CD4-positive, alpha-beta T cell treated with Interleukin-6 for 4 hours (primary cell): ENCODE results near the gene SPRR4.

Source experiments
- DNase-seq: peaks from one replicate; pipeline ENCODE4 v3.0.0-alpha.2; 2020; ENCODE audit warnings: mixed read lengths

SPRR4 gene, protein sequence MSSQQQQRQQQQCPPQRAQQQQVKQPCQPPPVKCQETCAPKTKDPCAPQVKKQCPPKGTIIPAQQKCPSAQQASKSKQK

DNA sequence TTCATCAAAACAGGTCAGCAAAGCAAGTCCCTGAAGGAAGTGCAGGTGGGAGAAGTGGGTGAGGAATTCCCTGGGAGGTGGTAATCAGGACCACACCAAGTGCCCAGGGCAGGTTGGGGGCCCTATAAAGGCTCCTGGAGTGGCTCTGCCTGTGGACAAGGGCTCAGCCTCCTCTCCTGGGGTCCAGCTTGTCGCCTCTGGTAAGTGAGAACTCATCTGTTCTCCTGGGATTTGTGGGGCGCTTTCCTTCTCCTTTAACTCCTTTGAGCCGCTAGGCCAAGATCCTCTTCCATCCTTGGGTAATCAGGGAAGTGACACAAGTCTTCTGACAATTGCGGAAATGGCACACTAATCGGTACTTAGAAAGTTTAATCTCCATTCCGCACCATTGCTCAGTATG is at the start of gene SPRR4:
Gene SPRR4 (plus strand): TSS at position 154 of the 400 bp plus-strand sequence. CDS start 1,243 bp downstream, outside the sequence.
- DNase-seq: no peak

DNA sequence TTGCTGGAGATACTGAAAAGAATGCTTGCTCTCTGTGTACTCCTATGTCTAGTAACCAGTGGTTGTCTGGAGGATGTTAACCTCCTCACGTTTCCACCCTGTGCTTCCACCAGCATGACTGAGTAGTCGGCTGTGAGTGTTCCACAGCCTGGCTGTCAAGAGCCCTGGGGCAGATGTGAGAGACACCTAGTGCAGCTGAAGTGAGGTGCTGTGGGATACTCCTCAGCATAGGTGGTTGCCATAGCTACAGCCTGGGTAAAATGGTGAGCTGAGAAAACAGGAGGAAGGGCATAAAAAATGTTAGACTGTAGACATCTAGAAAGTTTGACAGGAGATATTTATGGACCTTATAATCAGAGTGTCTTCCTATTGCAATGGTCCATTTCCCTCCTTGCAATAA is 46.3 kb upstream of the SPRR4 start:
- no peak for DNase-seq

DNA sequence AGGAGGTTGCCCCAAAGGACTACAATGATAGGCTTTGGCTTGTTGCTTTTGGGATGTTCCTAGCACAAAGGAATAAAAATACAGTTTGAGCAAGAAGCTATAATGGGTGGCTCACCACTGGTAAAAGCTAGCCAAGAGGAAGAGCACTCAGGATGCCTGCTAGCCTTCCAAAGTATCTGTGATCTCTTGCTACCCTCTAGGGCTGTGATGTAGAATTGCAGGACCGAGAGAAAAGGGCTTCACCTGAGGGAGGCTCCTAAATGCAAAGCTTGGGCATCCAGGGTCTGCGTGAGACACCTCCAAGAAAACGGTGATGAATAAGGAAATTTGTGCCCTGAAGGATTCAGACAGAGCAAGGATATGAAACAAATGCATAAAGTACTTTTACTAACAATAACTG is 44.4 kb upstream of the SPRR4 start:
- no peak for DNase-seq

DNA sequence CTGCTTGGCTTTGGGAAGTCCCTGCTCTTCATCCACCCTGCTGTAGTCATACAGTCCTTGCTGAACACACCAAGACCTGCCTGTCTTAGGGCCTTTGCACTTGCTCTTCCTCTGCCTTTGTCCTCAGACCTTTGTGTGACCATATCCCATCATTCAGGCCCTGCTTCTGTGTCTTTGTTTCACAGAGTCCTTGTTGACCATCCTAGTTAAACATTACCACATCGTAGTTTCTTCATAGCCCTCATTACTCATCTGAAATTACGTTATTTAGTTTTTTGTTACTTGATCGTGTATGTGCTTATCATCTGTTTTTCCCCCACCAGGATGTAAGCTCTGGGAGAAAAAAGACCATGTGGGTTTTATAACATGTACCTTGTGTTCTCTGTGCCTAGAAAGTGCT is 41.8 kb upstream of the SPRR4 start:
- DNase-seq: no peak

DNA sequence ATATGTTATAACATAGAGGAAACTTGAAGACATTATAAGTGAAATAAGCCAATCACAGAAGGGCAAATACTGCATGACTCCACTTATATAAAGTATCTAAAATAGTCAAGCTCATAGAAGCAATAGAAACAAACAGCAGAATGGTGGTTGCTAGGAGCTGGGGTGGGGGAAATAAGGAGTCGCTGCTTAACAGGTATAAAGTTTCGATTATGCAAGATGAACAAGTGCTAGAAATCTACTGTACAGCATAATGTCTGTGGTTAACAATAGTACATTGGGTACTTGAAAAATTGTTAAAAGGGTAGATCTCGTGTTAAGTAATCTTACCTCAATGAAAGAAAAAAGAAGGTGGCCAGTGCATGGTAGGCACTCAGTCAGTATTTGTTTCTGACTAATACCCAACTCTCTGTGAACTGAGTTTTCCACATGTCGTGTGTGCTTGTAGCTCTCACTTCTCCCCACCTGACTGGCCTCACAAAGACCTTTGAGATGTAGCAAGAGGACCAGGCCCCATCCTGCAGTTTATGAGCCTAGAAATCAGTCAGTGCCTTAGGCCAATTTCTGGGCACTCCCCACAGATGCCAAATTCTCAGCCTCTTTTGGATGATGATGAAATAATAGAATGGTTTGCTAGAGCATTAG is 38.2 kb upstream of the SPRR4 start:
- no peak for DNase-seq

DNA sequence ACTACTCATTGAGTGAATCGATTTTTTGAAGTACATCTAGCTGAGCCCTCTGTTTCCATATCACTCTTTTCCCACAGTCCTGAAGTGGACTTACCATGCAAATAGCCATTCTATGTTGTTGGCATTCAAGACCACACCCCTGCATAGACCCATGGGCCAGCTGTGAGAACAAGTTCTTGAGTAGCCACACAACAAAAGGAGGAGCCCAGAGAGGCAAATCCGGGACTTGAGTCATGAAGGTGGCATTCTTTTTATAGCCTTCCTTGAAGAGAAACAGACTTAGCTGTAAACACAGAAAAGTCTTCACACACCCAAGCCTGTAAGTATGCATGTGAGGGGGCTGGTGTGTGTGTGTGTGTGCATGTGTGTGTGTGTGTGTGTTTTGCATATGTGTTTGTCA is 37.3 kb upstream of the SPRR4 start:
- no peak for DNase-seq

DNA sequence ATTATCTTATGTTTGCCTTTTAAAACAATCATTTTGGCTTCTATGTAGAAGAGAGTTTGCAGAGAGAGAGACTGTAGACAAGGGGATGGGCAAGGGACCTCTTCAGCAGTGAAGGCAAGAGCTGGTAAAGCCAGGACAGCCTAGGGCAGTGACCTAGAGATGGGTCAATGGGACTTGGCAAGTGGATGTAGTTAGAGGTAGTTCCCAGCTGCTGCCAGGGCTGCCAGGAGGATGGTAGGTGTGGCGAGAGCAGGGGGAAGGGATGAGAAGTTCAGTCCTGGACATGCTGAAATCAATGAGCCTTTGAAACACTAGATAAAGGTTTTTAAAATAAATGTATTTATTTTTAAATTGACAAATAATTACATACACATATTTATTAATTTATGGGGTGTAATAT is 29.8 kb upstream of the SPRR4 start:
- DNase-seq: no peak

DNA sequence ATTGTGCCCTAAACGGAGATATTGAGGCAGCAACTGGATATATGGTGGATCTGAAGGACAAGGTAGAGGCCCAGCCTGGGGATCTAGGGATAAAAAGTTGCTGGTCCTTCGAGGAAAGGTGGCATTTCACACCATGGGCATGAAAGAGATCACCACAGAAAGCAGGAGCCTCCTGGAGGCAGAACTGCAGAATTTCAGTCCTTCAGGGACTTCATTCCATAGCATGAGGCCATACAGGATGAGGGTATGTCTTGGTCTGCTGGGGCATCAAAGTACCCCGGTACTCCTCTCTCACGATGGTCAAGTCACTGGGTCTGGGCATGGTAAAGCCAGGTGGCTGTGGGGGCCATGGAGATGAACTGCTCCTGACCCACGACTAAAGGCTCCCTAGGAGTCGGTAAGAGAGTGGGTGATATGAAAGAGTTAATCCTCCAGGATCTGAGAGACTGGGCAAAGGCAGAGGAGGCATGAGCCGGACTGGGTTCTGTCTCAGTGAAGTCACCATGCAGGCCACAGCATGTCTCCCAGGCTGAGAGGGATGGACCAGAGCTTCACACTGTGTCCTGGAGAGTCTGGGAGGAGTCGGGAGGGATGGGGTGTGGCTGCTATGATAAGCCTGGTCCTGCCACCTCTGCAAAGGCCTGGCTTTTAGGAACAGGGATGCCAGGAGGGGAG is 29.3 kb upstream of the SPRR4 start:
- DNase-seq: no peak

DNA sequence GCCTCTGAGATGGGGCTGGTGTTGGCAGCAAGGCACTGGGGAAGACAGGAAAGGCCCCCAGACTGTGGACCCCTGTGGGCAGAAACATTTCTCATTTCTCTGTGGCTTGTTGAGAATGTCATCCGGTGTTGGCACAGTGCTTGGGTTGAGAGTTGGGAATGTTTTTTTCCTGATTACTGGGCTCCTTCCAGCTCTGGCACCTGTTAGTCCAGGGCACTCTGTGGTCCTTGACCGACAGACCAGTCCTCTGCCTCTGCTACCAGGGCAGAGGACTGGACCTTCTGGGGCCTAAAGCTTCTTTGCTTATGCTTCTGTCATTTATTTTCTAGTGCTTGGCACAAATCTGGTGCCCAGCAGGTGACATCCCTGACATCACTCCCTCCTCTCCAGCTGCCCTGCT is 28.3 kb upstream of the SPRR4 start:
- no peak for DNase-seq

DNA sequence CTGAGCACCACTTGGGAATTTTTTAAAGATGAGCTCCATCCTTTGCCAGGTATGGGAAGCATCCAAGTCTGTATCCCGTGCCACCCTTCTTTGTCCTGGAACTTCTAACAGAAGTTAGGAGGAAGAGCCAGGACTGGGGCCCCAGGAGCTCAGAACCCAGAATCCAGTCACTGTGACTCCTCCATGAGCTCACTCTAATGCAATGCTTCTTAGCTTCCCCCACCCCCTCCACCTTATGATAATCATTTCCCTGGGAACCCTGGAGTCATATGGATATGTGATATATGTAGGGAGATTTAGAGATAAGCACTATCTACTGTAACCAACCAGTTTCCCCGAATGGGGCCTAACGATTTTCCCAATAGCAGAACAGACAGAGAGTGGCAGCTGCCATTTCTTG is 24.2 kb upstream of the SPRR4 start:
- no peak for DNase-seq

DNA sequence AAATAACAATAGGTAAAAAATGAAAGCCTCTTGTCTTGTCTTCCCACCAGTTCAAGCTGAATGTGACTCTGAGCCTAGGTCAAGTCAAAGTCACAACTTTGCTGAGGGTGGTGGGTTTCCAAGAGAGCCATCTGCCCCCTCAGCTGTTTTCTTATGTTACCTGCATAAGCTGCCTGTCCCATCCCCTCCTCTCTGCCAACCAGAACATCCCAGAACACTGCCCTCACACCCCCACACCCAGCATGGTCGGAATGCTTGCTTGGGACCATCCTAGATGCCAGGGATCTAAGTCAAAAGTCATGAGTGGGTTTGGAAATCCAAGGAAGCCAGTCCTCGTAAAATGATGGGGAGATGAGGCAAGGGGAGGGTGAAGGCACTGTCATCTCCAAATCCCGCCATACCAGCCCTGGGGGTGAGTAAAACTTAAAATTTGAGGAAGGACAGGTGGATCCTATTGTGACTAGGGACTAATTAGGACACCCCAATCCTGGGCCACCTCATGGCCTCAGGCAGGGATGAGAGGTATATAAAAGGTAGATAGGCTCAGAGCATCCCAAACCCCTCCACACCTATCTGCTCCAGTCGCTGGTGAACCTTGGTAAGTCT is 23.7 kb upstream of the SPRR4 start, which contains the start of gene SPRR5:
Gene SPRR5 (plus strand): TSS at position 556 of the 606 bp plus-strand sequence. CDS start 1,349 bp downstream, outside the sequence.
- no peak for DNase-seq

DNA sequence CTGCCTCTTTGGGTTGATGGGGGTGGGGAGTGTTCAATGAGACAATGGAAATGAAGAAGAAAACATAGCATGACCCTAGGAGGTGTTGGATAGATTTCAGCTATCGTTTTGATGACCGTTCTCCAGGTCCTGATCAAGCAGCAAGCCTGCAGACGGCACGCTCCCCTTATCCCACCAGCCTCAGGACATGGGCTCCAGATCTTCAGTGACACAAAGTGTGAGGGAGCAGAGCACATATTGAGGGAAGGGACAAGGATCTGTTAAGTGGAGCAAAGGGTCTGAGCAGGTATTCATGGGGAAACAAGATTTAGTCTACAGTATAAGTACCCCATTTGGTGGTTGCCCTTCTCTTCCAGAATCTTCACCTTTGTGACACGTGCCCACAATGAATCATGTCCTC is 18.7 kb upstream of the SPRR4 start:
- no peak for DNase-seq

DNA sequence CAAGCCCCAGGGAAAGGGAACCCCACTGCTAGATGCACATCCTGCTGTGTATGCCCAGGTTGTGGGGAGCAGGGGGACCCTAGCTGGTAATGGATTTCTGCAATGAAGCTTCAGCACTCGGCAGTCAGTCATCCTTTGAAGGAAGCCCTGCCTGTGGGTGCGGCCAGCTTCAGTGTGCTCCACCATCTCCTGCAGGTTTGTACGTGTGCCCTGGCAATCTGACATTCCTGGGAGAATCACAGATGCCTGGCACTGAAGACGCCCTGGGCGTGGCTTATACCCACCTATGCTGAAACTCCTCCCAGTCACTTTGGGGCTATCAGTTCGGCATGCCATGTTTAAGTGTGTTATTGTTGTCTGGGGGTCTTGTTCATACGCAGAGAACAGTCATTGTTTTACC is 16.7 kb upstream of the SPRR4 start:
- DNase-seq: no peak

DNA sequence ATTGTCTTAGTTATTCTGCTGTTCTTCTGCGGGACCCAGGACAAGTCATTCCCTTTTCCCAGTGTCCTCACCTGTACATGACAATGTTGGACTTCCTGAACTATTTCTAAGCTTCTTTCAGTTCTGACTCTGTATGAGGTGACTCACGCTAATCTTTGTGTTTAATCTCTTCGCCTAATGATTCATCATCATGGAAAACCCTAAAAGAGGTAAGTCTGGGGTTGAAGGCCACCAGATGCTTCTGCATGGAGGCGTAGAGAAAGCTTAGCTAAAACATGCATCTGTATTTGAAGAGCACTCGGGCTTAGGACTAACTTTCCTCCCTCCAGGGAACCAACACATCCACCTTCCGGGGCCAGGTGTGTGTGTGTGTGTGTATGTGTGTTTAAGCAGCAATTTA is 16.0 kb upstream of the SPRR4 start:
- DNase-seq: no peak

DNA sequence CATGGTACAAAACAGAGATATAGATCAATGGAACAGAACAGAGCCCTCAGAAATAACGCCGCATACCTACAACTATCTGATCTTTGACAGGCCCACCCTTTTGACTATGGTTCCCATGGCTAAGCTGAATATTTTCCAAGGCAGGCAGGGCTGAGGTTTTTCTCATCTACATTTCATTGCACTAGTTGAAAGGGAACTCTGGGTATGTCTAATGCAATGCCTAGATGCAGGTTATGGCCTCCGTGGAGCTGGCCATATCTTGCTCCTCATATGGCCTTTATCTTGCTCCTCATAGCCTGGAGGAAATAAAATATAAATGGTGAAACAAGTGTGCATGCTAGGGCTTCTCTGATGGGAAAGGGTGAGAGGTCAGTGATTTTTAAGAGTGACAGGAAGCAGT is 12.9 kb upstream of the SPRR4 start:
- no peak for DNase-seq

DNA sequence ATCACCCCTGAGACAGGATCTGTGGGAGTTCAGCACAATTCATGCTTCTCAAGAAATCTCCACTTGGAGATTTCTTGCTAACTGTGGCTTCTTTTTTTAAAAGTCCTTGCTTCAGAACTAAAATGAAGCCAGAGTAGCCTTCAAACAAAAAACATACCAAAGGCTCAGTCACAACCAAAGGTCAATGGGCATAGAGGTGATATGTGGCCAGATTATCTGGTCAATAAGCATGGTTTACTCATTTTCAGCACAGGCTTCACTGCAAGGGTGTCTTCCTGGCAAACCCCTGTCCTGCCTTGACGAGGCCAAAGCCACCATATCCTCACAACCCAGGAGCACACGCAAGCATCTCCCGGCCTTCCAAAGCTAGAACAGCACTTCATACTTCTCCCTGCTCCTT is 11.2 kb upstream of the SPRR4 start:
- DNase-seq: no peak

DNA sequence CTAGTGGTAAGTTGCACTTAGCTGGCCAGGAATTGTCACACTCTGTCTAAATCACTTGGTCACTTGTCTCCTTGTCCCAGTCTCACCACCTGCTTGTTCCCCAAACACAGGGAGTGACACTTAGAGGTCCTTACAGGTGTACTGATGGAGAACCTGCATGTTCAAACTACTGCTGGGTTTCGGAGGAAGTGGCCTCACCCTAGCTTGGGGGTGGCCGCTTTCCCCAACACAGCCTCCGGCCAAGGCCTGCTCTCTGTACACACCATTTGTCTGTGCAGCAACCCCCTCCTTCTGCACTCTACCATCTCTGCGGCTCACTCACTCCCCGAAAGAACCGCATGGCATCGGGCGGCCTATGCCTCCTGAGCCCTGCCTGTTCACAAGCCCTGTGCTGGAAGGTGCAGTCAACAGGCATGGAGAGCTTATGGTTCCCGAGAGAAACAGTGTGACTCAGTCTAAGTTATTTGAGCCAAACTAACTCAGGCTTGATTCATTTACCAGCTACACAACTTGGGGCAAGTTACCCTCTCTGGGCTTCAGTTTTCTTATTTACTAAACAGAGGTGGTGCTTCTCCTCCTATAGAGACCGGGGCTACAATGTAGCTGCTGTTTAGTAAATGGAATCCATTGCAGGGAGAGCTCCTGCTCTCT is 10.5 kb upstream of the SPRR4 start:
- no peak for DNase-seq

DNA sequence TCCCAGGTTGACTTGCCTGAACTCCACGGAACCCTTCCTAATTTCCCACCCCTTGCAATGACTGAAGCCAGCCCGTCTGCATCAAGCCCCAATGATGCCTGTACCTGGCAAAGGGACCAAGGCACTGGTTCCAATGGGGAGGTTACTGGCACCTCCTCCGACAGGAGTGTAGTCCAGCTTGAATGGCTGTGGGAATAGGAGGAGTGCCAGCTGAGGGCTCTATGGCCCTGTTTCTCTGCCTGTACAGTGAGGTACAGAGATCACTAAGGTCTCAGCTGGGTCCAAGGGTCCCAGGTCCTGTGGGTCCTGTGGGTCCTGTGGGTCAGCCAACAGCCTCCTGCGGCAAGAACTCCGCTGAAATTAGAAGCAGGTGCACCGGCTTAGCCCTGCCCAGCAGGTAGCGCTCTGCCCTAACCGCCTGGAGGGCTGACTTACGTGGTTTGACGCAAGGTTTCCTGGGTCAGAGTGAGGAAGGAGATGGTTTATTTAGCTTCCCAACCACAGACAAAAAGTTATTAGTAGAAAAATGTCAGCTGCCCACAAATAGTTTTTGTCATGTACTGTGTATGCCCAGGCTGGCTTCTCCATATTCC is 9.9 kb upstream of the SPRR4 start:
- DNase-seq: no peak

DNA sequence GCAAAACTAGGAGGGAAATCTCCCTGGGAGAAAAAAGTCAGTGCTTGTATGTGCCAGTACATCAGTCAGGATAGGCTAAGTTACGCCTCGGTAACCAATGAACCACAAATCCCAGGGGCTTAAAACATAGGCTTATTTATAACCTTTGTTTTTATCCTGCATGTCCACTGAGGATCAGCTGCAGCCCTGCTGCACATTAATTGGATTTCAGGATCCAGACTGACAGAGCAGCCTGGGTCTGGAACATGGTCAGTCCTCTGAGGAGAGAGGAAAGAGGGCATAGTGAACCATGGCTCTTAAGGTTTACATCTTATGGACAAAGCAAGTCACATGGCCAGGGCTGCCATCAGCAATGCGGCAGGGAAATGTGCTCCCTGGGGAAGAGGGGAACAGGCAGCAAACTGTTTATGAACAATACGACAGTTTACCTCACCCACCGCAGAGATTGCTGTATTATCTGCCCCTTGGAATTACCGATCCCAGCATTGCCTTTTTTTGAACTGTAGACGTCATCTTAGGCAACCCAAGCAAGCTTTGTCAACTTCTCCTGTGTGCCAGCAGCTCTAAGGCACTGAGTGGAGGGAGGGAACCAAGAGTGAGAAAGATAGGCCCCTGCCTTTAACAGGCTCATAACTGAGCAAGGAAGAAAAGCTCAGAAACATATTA is 9.1 kb upstream of the SPRR4 start:
- DNase-seq: no peak

DNA sequence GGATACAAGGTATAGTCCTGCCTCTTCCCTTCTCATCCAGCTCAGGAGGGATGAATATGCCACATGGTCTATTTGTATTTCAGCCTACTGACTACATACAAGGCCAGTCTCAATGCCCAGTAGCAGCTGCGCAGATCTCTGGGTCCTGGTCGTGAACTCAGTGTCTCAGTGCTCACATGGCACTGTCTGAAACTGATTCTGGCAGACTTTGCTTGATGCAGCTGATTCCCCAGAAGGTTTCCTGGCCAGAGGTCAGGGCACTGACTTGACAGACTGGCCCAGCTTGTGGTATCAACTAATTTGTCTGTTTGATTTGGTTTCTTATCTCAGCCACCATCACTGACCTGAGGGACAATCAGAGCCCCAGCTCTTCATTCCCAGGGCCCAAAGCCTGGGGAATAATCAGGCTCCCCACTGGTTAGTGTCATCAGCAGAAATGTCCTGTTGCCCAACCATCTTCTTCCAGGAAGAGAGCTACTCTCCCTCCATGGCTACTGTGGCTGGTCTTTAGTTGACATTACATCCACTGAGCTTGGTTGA is 7.5 kb upstream of the SPRR4 start:
- DNase-seq: no peak

DNA sequence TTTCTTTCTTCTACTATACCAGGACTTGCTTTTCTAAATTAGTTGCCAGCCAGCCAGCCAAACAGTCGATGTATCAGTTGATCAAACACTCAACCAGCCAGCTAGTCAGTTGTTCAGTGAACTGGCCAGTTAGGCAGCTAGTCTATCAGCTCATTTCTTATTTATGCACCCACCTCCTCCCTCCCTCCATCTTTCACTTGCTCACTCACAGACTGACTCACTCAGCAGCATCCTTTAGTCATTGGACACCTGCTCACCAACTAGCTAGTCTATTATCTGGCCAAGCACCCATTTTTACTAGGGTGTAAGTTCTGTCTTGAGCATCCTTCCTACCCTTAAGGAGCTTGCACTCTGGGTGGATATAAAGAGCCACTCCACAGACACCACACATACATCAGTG is 5.9 kb upstream of the SPRR4 start:
- no peak for DNase-seq

DNA sequence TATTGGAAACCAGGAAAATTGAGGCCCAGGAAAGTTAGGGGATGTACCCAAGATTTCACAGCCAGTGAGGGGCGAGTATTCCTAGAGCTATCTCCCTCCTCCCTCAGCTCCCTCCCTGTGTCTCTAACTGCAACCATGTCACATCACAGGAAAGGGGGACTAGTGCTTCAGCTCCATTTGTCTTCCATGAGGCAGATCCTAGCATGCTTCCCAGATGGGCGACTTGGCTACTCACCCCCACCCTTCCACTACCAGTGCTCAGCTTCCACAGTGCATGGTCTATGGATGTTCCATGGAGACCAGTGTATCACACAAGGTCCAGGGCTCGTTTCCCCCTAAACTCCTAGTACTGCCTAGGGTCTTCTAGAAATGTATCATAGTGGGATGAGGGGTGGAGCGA is 4.6 kb upstream of the SPRR4 start:
- no peak for DNase-seq
